SK-N-SH (cell line): ENCODE results near the gene APLP1. TPM values are rescaled to one million over a fixed set of nuclear protein-coding genes. Genes with fewer than 3 reads are reported as not detected.

Experiments
- CTCF ChIA-PET: fragments of 300-600, 350-600 bp; formaldehyde crosslinking; extraction: SDS; loops from one replicate; lab custom pipeline; 2021; lab: Yijun Ruan, JAX
- POLR2A ChIA-PET: fragments of 350-600 bp; sonication (Branson Sonifier 250); formaldehyde crosslinking; extraction: SDS; loops from one replicate; lab custom pipeline; 2020; ENCODE audit warnings: antibody characterized with exemption, inconsistent platforms; lab: Yijun Ruan, JAX
- DNase-seq: peaks from one replicate; pipeline ENCODE4 v3.0.0; 2012
- H2AFZ ChIP-seq: fragments of 200-600 bp; sonication (generic); 2 replicates; pipeline ENCODE4 v1.8.1; 2016; ENCODE audit warnings: antibody characterized with exemption, mild to moderate bottlenecking, low read depth
- H3F3A ChIP-seq: fragments of 200-600 bp; sonication (generic); replicated peaks from 2 replicates; pipeline ENCODE3; 2016; ENCODE audit warnings: antibody characterized with exemption, mild to moderate bottlenecking; ENCODE audit not compliant: insufficient read depth
- H3K27ac ChIP-seq, 2 experiments: fragments of 200-500 bp in 1 of 2; fragments of 200-600 bp in 1 of 2; sonication (Bioruptor generic) in 1 of 2; sonication (generic), shearing (Covaris generic) in 1 of 2; 2 replicates each; pipeline versions ENCODE4 v1.5.1 to v1.6.1; 2014 to 2016; ENCODE audit warnings: low read depth in 2 of 2, inconsistent platforms in 1 of 2, low read length in 1 of 2, mild to moderate bottlenecking in 1 of 2, mixed read lengths in 1 of 2
- H3K27me3 ChIP-seq: fragments of 200-600 bp; sonication (generic), shearing (Covaris generic); 2 replicates; pipeline ENCODE4 v1.6.1; 2016; ENCODE audit warnings: mixed run types; ENCODE audit not compliant: insufficient read depth
- H3K36me3 ChIP-seq, 2 experiments: fragments of 200-500 bp in 1 of 2; fragments of 200-600 bp in 1 of 2; sonication (Bioruptor generic) in 1 of 2; sonication (generic) in 1 of 2; replicated peaks in 1 of 2; 2 replicates each; pipeline versions ENCODE3 to v1.5.1; 2014 to 2016; ENCODE audit warnings: low read length in 1 of 2, mild to moderate bottlenecking in 1 of 2; ENCODE audit not compliant: insufficient read depth in 2 of 2, control insufficient read depth in 1 of 2
- H3K4me1 ChIP-seq, 2 experiments: fragments of 200-500 bp in 1 of 2; fragments of 200-600 bp in 1 of 2; sonication (Bioruptor generic) in 1 of 2; sonication (generic), shearing (Covaris generic) in 1 of 2; 2 replicates each; pipeline versions ENCODE4 v1.5.1 to v1.6.1; 2014 to 2016; ENCODE audit warnings: low read depth in 1 of 2, low read length in 1 of 2, mixed run types in 1 of 2; ENCODE audit not compliant: insufficient read depth in 2 of 2, control insufficient read depth in 1 of 2
- H3K4me2 ChIP-seq: fragments of 200-600 bp; sonication (generic), shearing (Covaris generic); 2 replicates; pipeline ENCODE4 v1.6.1; 2017; ENCODE audit warnings: mixed run types
- H3K4me3 ChIP-seq, 2 experiments: fragments of 200-500 bp in 1 of 2; fragments of 200-600 bp in 1 of 2; sonication (Bioruptor generic) in 1 of 2; sonication (generic), shearing (Covaris generic) in 1 of 2; 2 replicates each; pipeline versions ENCODE4 v1.5.1 to v1.8.1; 2014 to 2016; ENCODE audit warnings: low read depth in 2 of 2, inconsistent platforms in 1 of 2, low read length in 1 of 2, mild to moderate bottlenecking in 1 of 2, mixed read lengths in 1 of 2, moderate library complexity in 1 of 2
- H3K79me2 ChIP-seq: fragments of 200-600 bp; sonication (generic); 2 replicates; pipeline ENCODE4 v1.8.1; 2017; ENCODE audit warnings: mild to moderate bottlenecking; ENCODE audit not compliant: insufficient read depth
- H3K9ac ChIP-seq: fragments of 200-600 bp; sonication (generic); 2 replicates; pipeline ENCODE4 v1.6.1; 2017; ENCODE audit warnings: mixed run types
- H3K9me2 ChIP-seq: fragments of 200-600 bp; sonication (generic); 2 replicates; pipeline ENCODE4 v1.6.1; 2017; ENCODE audit warnings: mixed run types
- H3K9me3 ChIP-seq: fragments of 200-600 bp; sonication (generic); 2 replicates; pipeline ENCODE4 v1.6.1; 2017; ENCODE audit warnings: mixed run types, mild to moderate bottlenecking, moderate library complexity
- H4K20me1 ChIP-seq: fragments of 200-600 bp; sonication (generic); 2 replicates; pipeline ENCODE4 v1.6.1; 2017; ENCODE audit warnings: mild to moderate bottlenecking, mixed run types; ENCODE audit not compliant: insufficient read depth
- CTCF ChIP-seq: fragments of 200-600 bp; sonication (generic); IDR thresholded peaks from 2 replicates; pipeline ENCODE4 v1.6.1; 2017; ENCODE audit warnings: antibody characterized with exemption, mild to moderate bottlenecking, moderate library complexity
- EZH2phosphoT487 ChIP-seq: fragments of 200-600 bp; sonication (generic); IDR thresholded peaks from 2 replicates; pipeline ENCODE4 v1.6.1; 2017; ENCODE audit warnings: low read depth, mixed run types, mild to moderate bottlenecking, antibody characterized with exemption, moderate library complexity, borderline replicate concordance
- IRF3 ChIP-seq: fragments of 150-350 bp; IDR thresholded peaks from 2 replicates; pipeline ENCODE4 v1.6.1; 2016; ENCODE audit warnings: mild to moderate bottlenecking, low read depth, low read length
- JUND ChIP-seq: IDR thresholded peaks from 2 replicates; pipeline ENCODE4 v1.4.0; 2012
- PBX3 ChIP-seq: IDR thresholded peaks from 2 replicates; pipeline ENCODE4; 2012
- POLR2AphosphoS5 ChIP-seq: IDR thresholded peaks from 2 replicates; pipeline ENCODE4 v1.6.1; 2012; ENCODE audit warnings: low read depth, low read length
- REST ChIP-seq: IDR thresholded peaks from 2 replicates; pipeline ENCODE4 v1.6.1; 2012; ENCODE audit warnings: mild to moderate bottlenecking, low read depth, low read length, moderate library complexity
- SIN3A ChIP-seq: IDR thresholded peaks from 2 replicates; pipeline ENCODE4 v1.6.1; 2012; ENCODE audit warnings: low read depth, mild to moderate bottlenecking, low read length, moderate library complexity, borderline replicate concordance
- SMC3 ChIP-seq: IDR thresholded peaks from 2 replicates; pipeline ENCODE4 v1.6.1; 2012; ENCODE audit warnings: low read depth, low read length, improper control_type of control experiment
- TAF1 ChIP-seq: IDR thresholded peaks from 2 replicates; pipeline ENCODE4 v1.6.1; 2012; ENCODE audit warnings: low read depth, mild to moderate bottlenecking, low read length, moderate library complexity, borderline replicate concordance
- USF2 ChIP-seq: fragments of 150-350 bp; IDR thresholded peaks from 2 replicates; pipeline ENCODE4 v1.6.1; 2017; ENCODE audit warnings: antibody characterized with exemption, low read length, low read depth, borderline replicate concordance
- YY1 ChIP-seq: IDR thresholded peaks from 2 replicates; pipeline ENCODE4 v1.4.0; 2012; ENCODE audit warnings: low read depth, mild to moderate bottlenecking
- ZBTB33 ChIP-seq: IDR thresholded peaks from 2 replicates; pipeline ENCODE4 v1.4.0; 2012; ENCODE audit warnings: low read depth, borderline replicate concordance
- WGBS: methylation state at CpG from one replicate; pipeline ENCODE4 v1.1.6; 2017; ENCODE audit warnings: low lambda C conversion rate; 5-methylcytosine and 5-hydroxymethylcytosine counted together
- polyA plus RNA-seq, 3 experiments: library from polyadenylated mRNA; depleted of rRNA; stranded (reverse); fragments of >200 nt; gene quantifications; 2 replicates each; pipeline ENCODE4 v1.2.3, GENCODE V29; 2012

APLP1 gene
- polyA plus RNA-seq, 1 of the 3 experiments (the other 2 are of a cell fraction): 66.7 TPM

GRCh38 chr19:35828692-35829301, 39.6 kb upstream of the APLP1 start:
- CTCF ChIA-PET: interaction anchor here (1.0 to 1.2 kb wide), 2 partner anchors 9 to 10 kb away, joined by 3 to 4 read pairs; no protein-coding TSS in a partner anchor
- no peaks in the 10 kb centered on the region for H3K4me1 ChIP-seq
- no peaks in the 10 kb centered on the region for H4K20me1 ChIP-seq
- no peaks in the 10 kb centered on the region for H3K9me2 ChIP-seq
- no peaks in the 10 kb centered on the region for H3F3A ChIP-seq
- H2AFZ ChIP-seq: no peak overlapping the region
- TF ChIP-seq REST: peak; percentile 99
- TF ChIP-seq SIN3A: no peak
- no peak overlapping the region for H3K9ac ChIP-seq
- no peak overlapping the region for H3K4me2 ChIP-seq
- DNase-seq: no peak
- no peaks in the 10 kb centered on the region for H3K36me3 ChIP-seq
- no peak overlapping the region for H3K27ac ChIP-seq
- no peaks in the 10 kb centered on the region for H3K9me3 ChIP-seq
- peaks cover 20% of the 10 kb centered on the region; the same call in 1 of the 2 replicates for H3K27me3 ChIP-seq
- POLR2A ChIA-PET: no interaction called here
- no peak overlapping the region for H3K4me3 ChIP-seq
- no peaks in the 10 kb centered on the region for H3K79me2 ChIP-seq
- 63% methylated on average over 12 of the region's 12 CpGs for WGBS

GRCh38 chr19:35830986-35831385, 37.4 kb upstream of the APLP1 start:
- no peaks in the 10 kb centered on the region for H3K9me2 ChIP-seq
- ChIA-PET POLR2A (interaction anchor here (0.6 kb wide), 1 partner anchor 9 kb away, joined by 3 read pairs; no protein-coding TSS in a partner anchor), CTCF (no interaction called here)
- H3K27ac ChIP-seq: no peak overlapping the region
- no peaks in the 10 kb centered on the region for H3K4me1 ChIP-seq
- H3K4me3 ChIP-seq: no peak overlapping the region
- no peaks in the 10 kb centered on the region for H3K9me3 ChIP-seq
- H3K27me3 ChIP-seq: peaks cover 35% of the 10 kb centered on the region
- 23% methylated on average over 11 of the region's 18 CpGs for WGBS
- no peak overlapping the region for H3K4me2 ChIP-seq
- H3K79me2 ChIP-seq: no peaks in the 10 kb centered on the region
- no peak for DNase-seq
- no peaks in the 10 kb centered on the region for H3F3A ChIP-seq
- H3K9ac ChIP-seq: no peak overlapping the region
- no peak overlapping the region for H2AFZ ChIP-seq
- H3K36me3 ChIP-seq: no peaks in the 10 kb centered on the region
- H4K20me1 ChIP-seq: no peaks in the 10 kb centered on the region
- TF ChIP-seq IRF3 (no peak), USF2 (no peak), SMC3 (no peak), TAF1 (no peak), PBX3 (no peak), CTCF (no peak), YY1 (no peak), JUND (no peak), EZH2phosphoT487 (no peak), ZBTB33 (no peak), POLR2AphosphoS5 (no peak)
